WTC11 (cell line): ENCODE data around the gene ACOXL.

Experiments used
- CBFB ChIP-seq: sonication (generic); formaldehyde crosslinking; IDR thresholded peaks from 2 replicates; pipeline ENCODE4 v1.8.1; 2022; ENCODE audit warnings: mild to moderate bottlenecking, low read depth, missing genetic modification reagents
- CTCF ChIP-seq: fragments of 200-600 bp; IDR thresholded peaks from 2 replicates; pipeline ENCODE4 v1.8.0; 2022; ENCODE audit warnings: antibody characterized with exemption
- FOXJ3 ChIP-seq: sonication (generic); formaldehyde crosslinking; IDR thresholded peaks from 2 replicates; pipeline ENCODE4 v1.9.0; 2021; ENCODE audit warnings: missing genetic modification reagents, mild to moderate bottlenecking, borderline replicate concordance
- IRF2 ChIP-seq: sonication (generic); formaldehyde crosslinking; IDR thresholded peaks from 2 replicates; pipeline ENCODE4 v1.8.0; 2022; ENCODE audit warnings: low read depth, missing genetic modification reagents, borderline replicate concordance
- JUN ChIP-seq: sonication (generic); formaldehyde crosslinking; IDR thresholded peaks from 2 replicates; pipeline ENCODE4 v1.8.0; 2023; ENCODE audit warnings: mild to moderate bottlenecking, missing genetic modification reagents
- ZMAT4 ChIP-seq: fragments of 250-450 bp; sonication (Bioruptor Pico); IDR thresholded peaks from 2 replicates; pipeline ENCODE4 v1.9.0; 2021; ENCODE audit warnings: mild to moderate bottlenecking
- ZNF138 ChIP-seq: sonication (generic); formaldehyde crosslinking; conservative IDR thresholded peaks from 2 replicates; pipeline ENCODE4 v1.8.1; 2022; ENCODE audit warnings: mild to moderate bottlenecking, moderate library complexity, missing genetic modification reagents
- ZNF232 ChIP-seq: sonication (generic); formaldehyde crosslinking; IDR thresholded peaks from 2 replicates; pipeline ENCODE4 v1.8.0; 2022; ENCODE audit warnings: mild to moderate bottlenecking, missing genetic modification reagents
- ZNF416 ChIP-seq: fragments of 250-450 bp; sonication (Bioruptor Pico); IDR thresholded peaks from 2 replicates; pipeline ENCODE4 v1.9.0; 2021; ENCODE audit warnings: mild to moderate bottlenecking, inconsistent platforms
- ZNF512 ChIP-seq: sonication (generic); formaldehyde crosslinking; IDR thresholded peaks from 2 replicates; pipeline ENCODE4 v1.8.1; 2022; ENCODE audit warnings: missing genetic modification reagents, borderline replicate concordance
- TF ChIP-seq, protein P1 (sequence below): sonication (generic); formaldehyde crosslinking; IDR thresholded peaks from 2 replicates; pipeline ENCODE4 v1.8.0; 2023; ENCODE audit warnings: missing genetic modification reagents, mild to moderate bottlenecking, borderline replicate concordance
- TF ChIP-seq, protein P2 (sequence below): sonication (generic); formaldehyde crosslinking; IDR thresholded peaks from 2 replicates; pipeline ENCODE4 v1.8.0; 2022; ENCODE audit warnings: mild to moderate bottlenecking, missing genetic modification reagents
- TF ChIP-seq, protein P3 (sequence below): sonication (generic); formaldehyde crosslinking; IDR thresholded peaks from 2 replicates; pipeline ENCODE4 v1.8.0; 2022; ENCODE audit warnings: missing genetic modification reagents
- TF ChIP-seq, protein P4 (sequence below): sonication (generic); formaldehyde crosslinking; IDR thresholded peaks from 2 replicates; pipeline ENCODE4 v1.8.1; 2023; ENCODE audit warnings: mild to moderate bottlenecking, missing genetic modification reagents

- TF ChIP-seq CTCF (no peak), JUN (no peak), ZNF512 (CRISPR knock-in tag) (no peak), FOXJ3 (no peak), ZNF232 (CRISPR knock-in tag) (no peak), ZMAT4 (CRISPR knock-in tag) (no peak), ZNF416 (no peak), IRF2 (CRISPR knock-in tag) (no peak), CBFB (CRISPR knock-in tag) (no peak), ZNF138 (CRISPR knock-in tag) (no peak)
- TF ChIP-seq, protein P1, sequence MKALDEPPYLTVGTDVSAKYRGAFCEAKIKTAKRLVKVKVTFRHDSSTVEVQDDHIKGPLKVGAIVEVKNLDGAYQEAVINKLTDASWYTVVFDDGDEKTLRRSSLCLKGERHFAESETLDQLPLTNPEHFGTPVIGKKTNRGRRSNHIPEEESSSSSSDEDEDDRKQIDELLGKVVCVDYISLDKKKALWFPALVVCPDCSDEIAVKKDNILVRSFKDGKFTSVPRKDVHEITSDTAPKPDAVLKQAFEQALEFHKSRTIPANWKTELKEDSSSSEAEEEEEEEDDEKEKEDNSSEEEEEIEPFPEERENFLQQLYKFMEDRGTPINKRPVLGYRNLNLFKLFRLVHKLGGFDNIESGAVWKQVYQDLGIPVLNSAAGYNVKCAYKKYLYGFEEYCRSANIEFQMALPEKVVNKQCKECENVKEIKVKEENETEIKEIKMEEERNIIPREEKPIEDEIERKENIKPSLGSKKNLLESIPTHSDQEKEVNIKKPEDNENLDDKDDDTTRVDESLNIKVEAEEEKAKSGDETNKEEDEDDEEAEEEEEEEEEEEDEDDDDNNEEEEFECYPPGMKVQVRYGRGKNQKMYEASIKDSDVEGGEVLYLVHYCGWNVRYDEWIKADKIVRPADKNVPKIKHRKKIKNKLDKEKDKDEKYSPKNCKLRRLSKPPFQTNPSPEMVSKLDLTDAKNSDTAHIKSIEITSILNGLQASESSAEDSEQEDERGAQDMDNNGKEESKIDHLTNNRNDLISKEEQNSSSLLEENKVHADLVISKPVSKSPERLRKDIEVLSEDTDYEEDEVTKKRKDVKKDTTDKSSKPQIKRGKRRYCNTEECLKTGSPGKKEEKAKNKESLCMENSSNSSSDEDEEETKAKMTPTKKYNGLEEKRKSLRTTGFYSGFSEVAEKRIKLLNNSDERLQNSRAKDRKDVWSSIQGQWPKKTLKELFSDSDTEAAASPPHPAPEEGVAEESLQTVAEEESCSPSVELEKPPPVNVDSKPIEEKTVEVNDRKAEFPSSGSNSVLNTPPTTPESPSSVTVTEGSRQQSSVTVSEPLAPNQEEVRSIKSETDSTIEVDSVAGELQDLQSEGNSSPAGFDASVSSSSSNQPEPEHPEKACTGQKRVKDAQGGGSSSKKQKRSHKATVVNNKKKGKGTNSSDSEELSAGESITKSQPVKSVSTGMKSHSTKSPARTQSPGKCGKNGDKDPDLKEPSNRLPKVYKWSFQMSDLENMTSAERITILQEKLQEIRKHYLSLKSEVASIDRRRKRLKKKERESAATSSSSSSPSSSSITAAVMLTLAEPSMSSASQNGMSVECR: no peak
- TF ChIP-seq, protein P2, sequence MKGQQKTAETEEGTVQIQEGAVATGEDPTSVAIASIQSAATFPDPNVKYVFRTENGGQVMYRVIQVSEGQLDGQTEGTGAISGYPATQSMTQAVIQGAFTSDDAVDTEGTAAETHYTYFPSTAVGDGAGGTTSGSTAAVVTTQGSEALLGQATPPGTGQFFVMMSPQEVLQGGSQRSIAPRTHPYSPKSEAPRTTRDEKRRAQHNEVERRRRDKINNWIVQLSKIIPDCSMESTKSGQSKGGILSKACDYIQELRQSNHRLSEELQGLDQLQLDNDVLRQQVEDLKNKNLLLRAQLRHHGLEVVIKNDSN (CRISPR knock-in tag): no peak
- TF ChIP-seq, protein P3, sequence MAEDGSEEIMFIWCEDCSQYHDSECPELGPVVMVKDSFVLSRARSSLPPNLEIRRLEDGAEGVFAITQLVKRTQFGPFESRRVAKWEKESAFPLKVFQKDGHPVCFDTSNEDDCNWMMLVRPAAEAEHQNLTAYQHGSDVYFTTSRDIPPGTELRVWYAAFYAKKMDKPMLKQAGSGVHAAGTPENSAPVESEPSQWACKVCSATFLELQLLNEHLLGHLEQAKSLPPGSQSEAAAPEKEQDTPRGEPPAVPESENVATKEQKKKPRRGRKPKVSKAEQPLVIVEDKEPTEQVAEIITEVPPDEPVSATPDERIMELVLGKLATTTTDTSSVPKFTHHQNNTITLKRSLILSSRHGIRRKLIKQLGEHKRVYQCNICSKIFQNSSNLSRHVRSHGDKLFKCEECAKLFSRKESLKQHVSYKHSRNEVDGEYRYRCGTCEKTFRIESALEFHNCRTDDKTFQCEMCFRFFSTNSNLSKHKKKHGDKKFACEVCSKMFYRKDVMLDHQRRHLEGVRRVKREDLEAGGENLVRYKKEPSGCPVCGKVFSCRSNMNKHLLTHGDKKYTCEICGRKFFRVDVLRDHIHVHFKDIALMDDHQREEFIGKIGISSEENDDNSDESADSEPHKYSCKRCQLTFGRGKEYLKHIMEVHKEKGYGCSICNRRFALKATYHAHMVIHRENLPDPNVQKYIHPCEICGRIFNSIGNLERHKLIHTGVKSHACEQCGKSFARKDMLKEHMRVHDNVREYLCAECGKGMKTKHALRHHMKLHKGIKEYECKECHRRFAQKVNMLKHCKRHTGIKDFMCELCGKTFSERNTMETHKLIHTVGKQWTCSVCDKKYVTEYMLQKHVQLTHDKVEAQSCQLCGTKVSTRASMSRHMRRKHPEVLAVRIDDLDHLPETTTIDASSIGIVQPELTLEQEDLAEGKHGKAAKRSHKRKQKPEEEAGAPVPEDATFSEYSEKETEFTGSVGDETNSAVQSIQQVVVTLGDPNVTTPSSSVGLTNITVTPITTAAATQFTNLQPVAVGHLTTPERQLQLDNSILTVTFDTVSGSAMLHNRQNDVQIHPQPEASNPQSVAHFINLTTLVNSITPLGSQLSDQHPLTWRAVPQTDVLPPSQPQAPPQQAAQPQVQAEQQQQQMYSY: no peak
- TF ChIP-seq, protein P4, sequence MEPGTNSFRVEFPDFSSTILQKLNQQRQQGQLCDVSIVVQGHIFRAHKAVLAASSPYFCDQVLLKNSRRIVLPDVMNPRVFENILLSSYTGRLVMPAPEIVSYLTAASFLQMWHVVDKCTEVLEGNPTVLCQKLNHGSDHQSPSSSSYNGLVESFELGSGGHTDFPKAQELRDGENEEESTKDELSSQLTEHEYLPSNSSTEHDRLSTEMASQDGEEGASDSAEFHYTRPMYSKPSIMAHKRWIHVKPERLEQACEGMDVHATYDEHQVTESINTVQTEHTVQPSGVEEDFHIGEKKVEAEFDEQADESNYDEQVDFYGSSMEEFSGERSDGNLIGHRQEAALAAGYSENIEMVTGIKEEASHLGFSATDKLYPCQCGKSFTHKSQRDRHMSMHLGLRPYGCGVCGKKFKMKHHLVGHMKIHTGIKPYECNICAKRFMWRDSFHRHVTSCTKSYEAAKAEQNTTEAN (CRISPR knock-in tag): no peak
Observed at GRCh38 chr2:110764931-110765330, 32.6 kb downstream of the ACOXL start.
